Neural cell (in vitro differentiated cells): Measurements from ENCODE around the gene NPLOC4. TPM values are rescaled to one million over a fixed set of nuclear protein-coding genes. Genes with fewer than 3 reads are reported as not detected.

Source experiments
- H2AFZ ChIP-seq: fragments of 200-600, 300-800 bp; sonication (generic), shearing (Covaris generic); 2 replicates; pipeline ENCODE4 v1.6.0; 2014; ENCODE audit warnings: low read depth, mild to moderate bottlenecking, antibody characterized with exemption, low read length, moderate library complexity
- H3F3A ChIP-seq: fragments of 200-600 bp; shearing (Covaris generic); 2 replicates; pipeline ENCODE4 v1.6.1; 2016; ENCODE audit warnings: mild to moderate bottlenecking, moderate library complexity, mixed read lengths, antibody characterized with exemption, low read length; ENCODE audit not compliant: insufficient read depth, poor library complexity, severe bottlenecking
- H3K27ac ChIP-seq: fragments of 200-600, 300-800 bp; sonication (generic), shearing (Covaris generic); 2 replicates; pipeline ENCODE4 v1.5.1; 2014; ENCODE audit warnings: mild to moderate bottlenecking, low read length, moderate library complexity
- H3K27me3 ChIP-seq: fragments of 300-800, 200-600 bp; sonication (generic), shearing (Covaris generic); 2 replicates; pipeline ENCODE4 v1.6.0; 2014; ENCODE audit warnings: mild to moderate bottlenecking, low read depth, low read length, moderate library complexity; ENCODE audit not compliant: insufficient read depth
- H3K36me3 ChIP-seq: fragments of 300-800, 200-600 bp; sonication (generic), shearing (Covaris generic); 2 replicates; pipeline ENCODE4 v1.5.1; 2014; ENCODE audit warnings: mild to moderate bottlenecking, antibody characterized with exemption, low read length, moderate library complexity; ENCODE audit not compliant: insufficient read depth
- H3K4me2 ChIP-seq: fragments of 300-800, 200-600 bp; sonication (generic), shearing (Covaris generic); 2 replicates; pipeline ENCODE4 v1.6.0; 2014; ENCODE audit warnings: mild to moderate bottlenecking, low read length
- H3K4me3 ChIP-seq: fragments of 300-800, 200-600 bp; sonication (generic), shearing (Covaris generic); 2 replicates; pipeline ENCODE4 v1.5.1; 2014; ENCODE audit warnings: mild to moderate bottlenecking, low read length, moderate library complexity
- H3K79me2 ChIP-seq: fragments of 200-600 bp; shearing (Covaris generic); replicated peaks from 2 replicates; pipeline ENCODE4 v1.6.0; 2014; ENCODE audit warnings: mild to moderate bottlenecking, low read length, moderate library complexity; ENCODE audit not compliant: insufficient read depth
- H3K9ac ChIP-seq: fragments of 300-800, 200-600 bp; sonication (generic), shearing (Covaris generic); 2 replicates; pipeline ENCODE4 v1.6.1; 2016; ENCODE audit warnings: mild to moderate bottlenecking, low read length, mixed read lengths
- H3K9me2 ChIP-seq: fragments of 200-600 bp; shearing (Covaris generic); 2 replicates; pipeline ENCODE4 v1.6.1; 2016; ENCODE audit warnings: mild to moderate bottlenecking, low read length, mixed read lengths; ENCODE audit not compliant: insufficient read depth
- H3K9me3 ChIP-seq: fragments of 200-600, 300-800 bp; sonication (generic), shearing (Covaris generic); 2 replicates; pipeline ENCODE4 v1.6.1; 2016; ENCODE audit warnings: mild to moderate bottlenecking, mixed run types, low read length, moderate library complexity, mixed read lengths
- H4K20me1 ChIP-seq: fragments of 200-600 bp; shearing (Covaris generic); 2 replicates; pipeline ENCODE4 v1.6.1; 2016; ENCODE audit warnings: mild to moderate bottlenecking, mixed run types; ENCODE audit not compliant: insufficient read depth
- CTCF ChIP-seq: fragments of 450-650 bp; IDR thresholded peaks from 2 replicates; pipeline ENCODE4 v1.5.1; 2014; ENCODE audit warnings: antibody characterized with exemption, mild to moderate bottlenecking, moderate library complexity; ENCODE audit not compliant: poor library complexity, severe bottlenecking
- EP300 ChIP-seq: fragments of 450-650 bp; conservative IDR thresholded peaks from 2 replicates; pipeline ENCODE4 v1.6.1; 2014; ENCODE audit warnings: antibody characterized with exemption, mild to moderate bottlenecking, moderate library complexity; ENCODE audit not compliant: poor library complexity, severe bottlenecking
- EZH2 ChIP-seq: fragments of 200-600, 300-800 bp; shearing (Covaris generic), sonication (generic); IDR thresholded peaks from 2 replicates; pipeline ENCODE4 v1.6.1; 2014; ENCODE audit warnings: antibody characterized with exemption, low read length, borderline replicate concordance, mild to moderate bottlenecking; ENCODE audit not compliant: insufficient read depth, poor library complexity, severe bottlenecking
- MXI1 ChIP-seq: fragments of 450-650 bp; conservative IDR thresholded peaks from 2 replicates; pipeline ENCODE4 v1.6.1; 2014; ENCODE audit warnings: antibody characterized with exemption, mild to moderate bottlenecking; ENCODE audit not compliant: poor library complexity, severe bottlenecking
- POLR2AphosphoS5 ChIP-seq: IDR thresholded peaks from 2 replicates; pipeline ENCODE4 v1.6.1; 2012
- RAD21 ChIP-seq: fragments of 450-650 bp; conservative IDR thresholded peaks from 2 replicates; pipeline ENCODE4 v1.6.1; 2014; ENCODE audit warnings: antibody characterized with exemption, mild to moderate bottlenecking, moderate library complexity
- REST ChIP-seq: IDR thresholded peaks from 2 replicates; pipeline ENCODE4 v1.6.1; 2012; ENCODE audit warnings: borderline replicate concordance
- SMC3 ChIP-seq: fragments of 450-650 bp; conservative IDR thresholded peaks from 2 replicates; pipeline ENCODE4 v1.6.1; 2014; ENCODE audit warnings: antibody characterized with exemption, mild to moderate bottlenecking, moderate library complexity; ENCODE audit not compliant: poor library complexity
- TAF1 ChIP-seq: IDR thresholded peaks from 2 replicates; pipeline ENCODE4 v1.6.1; 2012; ENCODE audit warnings: low read depth
- polyA plus RNA-seq: library from polyadenylated mRNA; depleted of rRNA; stranded (reverse); fragments of >200 nt; gene quantifications from 2 replicates; pipeline ENCODE4 v1.2.3, GENCODE V29; 2014

The NPLOC4 gene
- polyA plus RNA-seq, 1 donor from 2014 or later, result 32.3 TPM

DNA sequence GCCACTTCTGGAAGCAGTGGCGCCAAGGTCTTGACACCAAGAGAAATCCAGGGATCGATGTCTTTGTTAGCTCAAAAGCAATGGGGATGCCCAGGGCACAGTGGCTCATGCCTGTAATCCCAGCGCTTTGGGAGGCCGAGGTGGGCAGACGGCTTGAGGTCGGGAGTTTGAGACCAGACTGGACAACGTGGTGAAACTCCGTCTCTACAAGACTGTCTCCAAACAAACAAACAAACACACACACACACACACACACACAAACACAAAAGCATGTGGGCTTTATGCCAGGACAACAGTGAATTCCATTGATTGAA is 62.3 kb downstream of the NPLOC4 start:
- Histone ChIP-seq H3K27me3 (no peaks in the 10 kb centered on the region), H2AFZ (no peak overlapping the region), H3K4me3 (no peak overlapping the region), H3K9ac (no peak overlapping the region), H3K9me3 (no peaks in the 10 kb centered on the region), H3K27ac (no peak overlapping the region), H3F3A (no peaks in the 10 kb centered on the region), H3K79me2 (no peaks in the 10 kb centered on the region), H3K36me3 (peaks cover 6% of the 10 kb centered on the region), H4K20me1 (no peaks in the 10 kb centered on the region), H3K4me2 (no peak overlapping the region), H3K9me2 (no peaks in the 10 kb centered on the region)
- TF ChIP-seq TAF1 (no peak), SMC3 (no peak)

- H3K4me2 ChIP-seq, result no peak overlapping the region
- TF ChIP-seq EP300 (no peak), SMC3 (no peak), POLR2AphosphoS5 (no peak), TAF1 (no peak), RAD21 (no peak), REST (no peak), CTCF (no peak), MXI1 (no peak), EZH2 (no peak)
- peaks cover 6% of the 10 kb centered on the region for H3K36me3 ChIP-seq
- no peaks in the 10 kb centered on the region for H3F3A ChIP-seq
- H3K9me2 ChIP-seq, result no peaks in the 10 kb centered on the region
- no peaks in the 10 kb centered on the region for H3K9me3 ChIP-seq
- H4K20me1 ChIP-seq, result no peaks in the 10 kb centered on the region
- no peak overlapping the region for H2AFZ ChIP-seq
- no peak overlapping the region for H3K4me3 ChIP-seq
- no peak overlapping the region for H3K9ac ChIP-seq
- no peaks in the 10 kb centered on the region for H3K79me2 ChIP-seq
- no peak overlapping the region for H3K27ac ChIP-seq
- no peaks in the 10 kb centered on the region for H3K27me3 ChIP-seq
Measured at GRCh38 chr17:81573794-81574642, 62.9 kb downstream of the NPLOC4 start.
